Measurements from ENCODE around the gene CAND2. TPM values are rescaled to one million over a fixed set of nuclear protein-coding genes. Genes with fewer than 3 reads are reported as not detected.

Gene CAND2
- total and polyA plus RNA-seq, 2 of the 8 experiments (the other 6 are each of a cell fraction or from before 2014, with no cell fraction given), result 8.7 TPM

GRCh38 chr3:12797892-12798558 lies 1.5 kb downstream of the CAND2 start:
- Histone ChIP-seq H3K4me2 (ENCODE audit: insufficient read depth in 1 of 2, low read depth in 2 of 2, low read length in 2 of 2) (peak overlapping the region in 1 of 2 experiments; percentile 46; a peak in 1 of 4 replicates), H3K9me3 (ENCODE audit: insufficient read depth in 2 of 2, low read depth in 1 of 2, low read length in 1 of 2) (no peaks in the 10 kb centered on the region), H3K18ac (ENCODE audit: extremely low read depth, low read length) (no peak overlapping the region), H3K23ac (ENCODE audit: insufficient read length) (no peak overlapping the region), H4K8ac (ENCODE audit: extremely low read depth, insufficient read depth, low read length) (no peak overlapping the region), H3K79me1 (ENCODE audit: low read depth, low read length) (no peaks in the 10 kb centered on the region; the same call in 1 of the 2 replicates), H2BK120ac (replicated peaks; ENCODE audit: low read depth, low read length) (no peak overlapping the region), H4K5ac (ENCODE audit: insufficient read length, low read depth, low read length) (no peak overlapping the region), H2AK5ac (ENCODE audit: low read depth, low read length) (no peak overlapping the region), H2BK15ac (ENCODE audit: low read length) (peak overlapping the region; percentile 81; the same call in 1 of the 2 replicates), H3K36me3 (ENCODE audit: control insufficient read depth in 2 of 4, insufficient read depth in 4 of 4, low read length in 3 of 4) (no peaks in the 10 kb centered on the region), H2BK5ac (ENCODE audit: low read depth, low read length) (no peak overlapping the region), H4K91ac (replicated peaks; ENCODE audit: insufficient read length, low read length) (no peak overlapping the region), H2BK12ac (ENCODE audit: low read depth, low read length) (no peak overlapping the region), H3K27ac (ENCODE audit: low read depth, low read length) (no peak overlapping the region), H3K79me2 (ENCODE audit: control insufficient read depth in 1 of 2, insufficient read depth in 2 of 2, low read length in 2 of 2) (no peaks in the 10 kb centered on the region), H3K4me3 (ENCODE audit: extremely low read depth in 1 of 4, insufficient read depth in 2 of 4, low read depth in 3 of 4, low read length in 4 of 4) (no peak overlapping the region), H2BK20ac (ENCODE audit: low read length) (0 out of 2 replicates have a peak overlapping the region, but pooled peaks have one; percentile 48), H4K20me1 (replicated peaks in 1 of 2; ENCODE audit: control insufficient read depth in 1 of 2, insufficient read depth in 2 of 2, low read length in 2 of 2) (peaks cover 2% of the 10 kb centered on the region in 2 experiments), H3K14ac (ENCODE audit: insufficient read length) (no peak overlapping the region), H3K4me1 (replicated peaks in 1 of 4; ENCODE audit: control insufficient read depth in 3 of 4, insufficient read depth in 4 of 4, low read length in 3 of 4) (peaks cover 0 to 10% (median 2%) of the 10 kb centered on the region in 4 experiments; a peak in 4 of 7 replicates), H3K4ac (replicated peaks; ENCODE audit: insufficient read length, low read depth, low read length) (no peak overlapping the region), H3K56ac (replicated peaks; ENCODE audit: insufficient read length, low read depth, low read length) (no peak overlapping the region), H3K23me2 (ENCODE audit: low read depth, low read length) (peaks cover 6% of the 10 kb centered on the region; the same call in 1 of the 2 replicates), H3K9ac (replicated peaks in 1 of 4; ENCODE audit: extremely low read depth in 1 of 4, low read depth in 3 of 4, low read length in 3 of 4) (no peak overlapping the region), H3K27me3 (replicated peaks in 1 of 4; ENCODE audit: control insufficient read depth in 3 of 4, extremely low read depth in 1 of 4, insufficient read depth in 3 of 4, low read length in 3 of 4) (no peaks in the 10 kb centered on the region), H2AFZ (ENCODE audit: low read length) (no peak overlapping the region)
- FAIRE-seq (no peak), DNase-seq (ENCODE audit: low read depth in 1 of 2, low spot score in 2 of 2) (no peak)
- TF ChIP-seq JUN (IDR thresholded peaks at IDR 0.05; ENCODE audit: low read depth, low read length), result no peak
- TF ChIP-seq CTBP2 (IDR thresholded peaks at IDR 0.05; ENCODE audit: borderline replicate concordance, insufficient read depth, insufficient read length, low read length), result no peak
- 88% methylated on average over 8 of the region's 8 CpGs; no CpG with 5 or more reads in 1 of the 2 experiments for WGBS, 2 experiments (ENCODE audit: extremely low coverage in 1 of 2, insufficient coverage in 1 of 2, insufficient read length in 1 of 2, insufficient replicate concordance in 2 of 2, low coverage in 1 of 2, low lambda C conversion rate in 2 of 2, missing lambda C conversion rate in 1 of 2)
- CTCF ChIA-PET (ENCODE audit: partially characterized antibody), result interaction anchor here (0.7 to 5.5 kb wide), 9 partner anchors 10 to 88 kb away, joined by 3 to 52 read pairs (median 4); partner anchors contain the start of gene TMEM40
- POLR2A ChIA-PET (ENCODE audit: partially characterized antibody), result interaction anchor here (0.6 to 4.7 kb wide), 9 partner anchors 8 to 1222 kb away, joined by 3 to 33 read pairs (median 7); partner anchors contain the start of gene RPL32

Measured in H1 (cell line).